Fibroblast of skin of left quadriceps (primary cell): ENCODE data around the gene ZNF790.

Source experiments
- DNase-seq, 2 experiments: peaks; one replicate each; pipeline ENCODE4 v3.0.0-alpha.2; 2013; ENCODE audit warnings: low read depth in 2 of 2

ZNF790 gene

DNA sequence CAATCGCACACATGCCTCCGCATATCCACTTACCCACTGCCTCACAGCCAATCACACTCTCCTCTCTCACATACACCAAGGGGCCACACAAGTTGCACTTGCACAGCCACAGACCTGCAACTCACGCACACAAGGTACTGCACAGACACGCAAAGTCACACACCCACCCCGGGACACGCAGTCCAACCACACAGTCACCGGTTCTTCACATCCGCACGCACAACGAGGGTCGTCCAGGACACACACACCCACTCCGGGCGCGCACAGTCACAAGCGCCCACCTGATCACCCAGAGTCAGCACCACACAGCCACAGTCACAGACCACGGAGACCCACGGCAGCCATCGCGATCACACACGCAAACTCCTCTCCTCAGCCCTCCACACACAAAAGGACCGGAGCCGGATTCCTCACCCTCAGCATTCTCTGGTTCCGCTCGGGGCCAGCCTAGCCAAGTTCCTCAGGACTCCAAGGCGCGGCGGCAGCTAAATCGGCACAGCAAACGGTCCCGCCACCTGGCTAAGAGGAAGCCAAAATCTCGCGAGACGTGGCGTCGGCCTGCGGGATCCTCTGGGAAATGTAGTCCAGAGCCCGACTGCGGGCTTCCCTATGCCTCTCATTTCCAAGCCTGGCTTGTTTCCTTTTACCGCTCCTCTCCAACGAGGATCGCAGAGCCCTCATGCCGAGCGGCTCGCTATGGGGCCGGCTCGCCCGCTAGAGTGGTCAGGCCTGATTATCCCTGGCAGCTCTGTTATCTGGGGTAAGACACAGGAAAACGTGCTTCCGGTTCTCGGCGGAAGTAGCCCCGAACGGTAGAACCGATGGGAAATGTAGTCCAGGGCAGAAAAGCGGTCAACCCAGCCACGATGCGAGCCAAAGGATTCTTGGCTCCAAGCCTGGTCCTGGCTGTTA is 65.6 kb downstream of the ZNF790 start, which contains the start of gene ZNF850:
TSS of gene ZNF850 (minus strand) at position 497 of the 912 bp plus-strand sequence. CDS start 10,201 bp downstream, outside the sequence.
- DNase-seq, result peak; percentile 87

DNA sequence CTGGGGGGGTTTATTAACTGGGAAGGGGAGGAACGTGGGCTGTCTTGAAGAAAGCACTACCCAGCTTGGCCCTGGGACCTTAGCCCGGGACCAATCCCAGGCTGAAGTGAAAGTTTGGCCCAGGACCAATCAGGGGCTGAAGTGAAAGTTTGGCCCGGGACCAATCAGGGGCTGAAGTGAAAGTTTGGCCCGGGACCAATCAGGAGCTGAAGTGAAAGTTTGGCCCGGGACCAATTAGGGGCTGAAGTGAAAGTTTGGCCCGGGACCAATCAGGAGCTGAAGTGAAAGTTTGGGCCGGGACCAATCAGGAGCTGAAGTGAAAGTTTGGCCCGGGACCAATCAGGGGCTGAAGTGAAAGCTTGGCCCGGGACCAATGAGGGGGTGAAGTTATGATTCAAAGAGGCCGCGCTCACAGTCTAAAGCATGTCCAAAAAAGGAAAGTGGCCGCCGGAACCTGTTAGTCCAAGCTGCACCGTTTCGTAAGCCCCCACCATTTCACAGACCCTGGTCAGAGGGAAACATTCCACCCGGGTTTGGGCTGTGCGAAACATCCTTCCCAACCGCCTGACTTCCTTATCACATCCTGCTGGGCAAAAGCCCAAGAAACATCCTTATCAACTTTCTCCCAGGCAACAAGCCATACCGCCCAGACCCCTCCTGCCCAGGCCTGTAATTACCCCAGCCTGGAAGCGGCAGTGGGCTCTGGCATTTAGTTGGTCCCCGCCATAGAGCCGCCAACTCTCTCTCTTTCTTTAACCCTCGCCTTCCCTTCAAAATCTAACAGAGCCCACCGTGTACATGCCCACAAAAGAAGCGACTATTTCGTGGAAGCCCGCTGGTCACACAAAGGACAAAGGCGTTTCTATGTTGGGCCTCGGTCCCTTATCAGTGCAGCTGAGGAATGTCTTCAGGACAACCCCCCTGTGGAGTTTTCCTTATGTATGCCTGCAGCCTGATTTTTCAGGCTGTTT is 66.6 kb downstream of the ZNF790 start:
- peak; percentile 28 to 46 for DNase-seq
